ENCODE measurements around the gene OR5K1.

OR5K1 gene

GRCh38 chr3:98514948-98515347 lies 51.9 kb downstream of the OR5K1 start:
- DNase-seq (ENCODE audit: low read depth in 2 of 2) = no peak

DNA sequence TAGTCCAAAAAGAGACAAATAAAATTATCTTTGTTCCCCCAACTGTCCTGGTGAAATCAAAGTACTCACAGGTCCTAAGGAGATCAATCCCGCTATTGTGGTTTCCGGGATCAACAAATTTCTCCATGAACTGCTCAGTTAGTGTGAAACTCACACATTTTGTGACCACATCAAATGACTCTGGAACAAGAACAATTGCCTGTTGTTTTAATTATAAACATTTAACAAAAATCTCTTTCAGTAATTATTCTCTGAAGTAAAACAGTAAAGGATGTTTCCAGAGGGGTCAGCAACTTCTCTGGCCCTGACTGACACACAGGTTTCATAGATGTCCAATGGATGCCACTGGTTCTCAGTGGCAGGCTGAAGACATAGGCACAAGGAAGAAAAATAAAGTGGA lies 55.8 kb downstream of the OR5K1 start:
- no peak for DNase-seq (ENCODE audit: low read depth in 2 of 2)

- no peak for DNase-seq (ENCODE audit: low read depth in 2 of 2)
Measured at GRCh38 chr3:98519351-98519750, 56.4 kb downstream of the OR5K1 start.

DNA sequence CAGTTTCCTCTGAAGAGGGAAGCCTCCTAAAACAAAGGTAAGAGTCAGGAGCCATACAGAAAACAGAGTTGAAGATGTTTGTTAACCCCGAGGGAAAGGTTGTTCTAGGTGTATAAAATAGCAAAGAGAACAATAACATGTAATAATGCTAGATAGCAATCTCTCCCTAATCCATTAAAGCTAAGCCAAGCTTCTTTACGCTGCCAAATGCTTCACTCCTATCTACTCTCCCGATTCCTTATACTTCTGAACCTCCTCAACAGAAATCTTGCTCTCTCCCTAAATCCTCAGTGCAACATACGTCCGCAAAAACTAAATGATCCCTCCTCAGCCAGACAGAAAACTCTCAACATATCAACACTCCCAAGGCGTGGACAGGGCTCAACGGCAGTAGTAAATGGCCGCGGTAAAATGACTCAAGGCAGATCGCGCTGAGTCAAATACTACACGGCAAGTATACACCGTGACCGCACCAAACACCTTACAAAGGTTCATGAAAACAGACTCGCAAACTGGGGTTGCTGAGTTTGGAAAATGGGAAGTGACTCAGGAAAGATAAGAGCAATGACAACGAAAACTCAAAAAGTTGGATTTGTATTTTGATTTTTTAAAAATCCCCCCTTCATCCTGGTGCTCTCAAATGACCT lies 59.0 kb downstream of the OR5K1 start:
- peak; percentile 31 to 36 for DNase-seq (ENCODE audit: low read depth in 2 of 2)
